AG09319 (cell line): ENCODE measurements around the gene ASTN2.

Source experiments
- DNase-seq: peaks from one replicate; pipeline ENCODE4 v3.0.0-alpha.2; 2010; ENCODE audit warnings: low read depth; ENCODE audit errors: extremely low read depth
- CTCF ChIP-seq: IDR thresholded peaks from 2 replicates; pipeline ENCODE4 v1.5.1; 2011; ENCODE audit warnings: low read depth, mild to moderate bottlenecking, inconsistent platforms, low read length, moderate library complexity

ASTN2 gene

GRCh38 chr9:116499434-116499833 lies 915.4 kb downstream of the ASTN2 start:
- TF ChIP-seq CTCF = no peak

GRCh38 chr9:116497095-116497890 lies 917.6 kb downstream of the ASTN2 start:
- peak; percentile 35 for TF ChIP-seq CTCF
- DNase-seq = no peak

More at GRCh38 chr9:116499434-116499833, 915.4 kb downstream of the ASTN2 start:
- no peak for DNase-seq

- TF ChIP-seq CTCF = no peak
- DNase-seq = no peak
Measured at GRCh38 chr9:116496167-116496566, 918.7 kb downstream of the ASTN2 start.

- no peak for DNase-seq
- no peak for TF ChIP-seq CTCF
Measured at GRCh38 chr9:116495725-116496124, 919.1 kb downstream of the ASTN2 start.

- TF ChIP-seq CTCF = peak; percentile 38
- DNase-seq = no peak
Measured at GRCh38 chr9:116494815-116495634, 919.8 kb downstream of the ASTN2 start.

- no peak for DNase-seq
- no peak for TF ChIP-seq CTCF
Measured at GRCh38 chr9:116493183-116493860, 921.5 kb downstream of the ASTN2 start.
